ENCODE results near the gene SLC2A8.
A peak's percentile ranks its signal among the peaks of the same experiment; 100 is the strongest.

The SLC2A8 gene

GRCh38 chr9:127353882-127354281 is 43.1 kb upstream of the SLC2A8 start:
- H3K4me3 ChIP-seq (ENCODE audit: low read depth, low read length): no peak overlapping the region
- no peak for DNase-seq (ENCODE audit: low read depth)
- no peak for TF ChIP-seq MAX (IDR thresholded peaks at IDR 0.05; ENCODE audit: low read depth, low read length)
- no peak for TF ChIP-seq POLR2A (IDR thresholded peaks at IDR 0.05; ENCODE audit: extremely low read depth, insufficient read length)
- no peak for TF ChIP-seq CTCF (IDR thresholded peaks at IDR 0.05; ENCODE audit: low read depth, low read length)
- TF ChIP-seq MYC (IDR thresholded peaks at IDR 0.05; ENCODE audit: low read depth, low read length): no peak

- no peak for TF ChIP-seq MYC (IDR thresholded peaks at IDR 0.05; ENCODE audit: low read depth, low read length)
- no peak for TF ChIP-seq POLR2A (IDR thresholded peaks at IDR 0.05; ENCODE audit: extremely low read depth, insufficient read length)
- TF ChIP-seq CTCF (IDR thresholded peaks at IDR 0.05; ENCODE audit: low read depth, low read length): no peak
- TF ChIP-seq MAX (IDR thresholded peaks at IDR 0.05; ENCODE audit: low read depth, low read length): no peak
Observed at GRCh38 chr9:127356906-127357305, 40.1 kb upstream of the SLC2A8 start.

GRCh38 chr9:127358023-127358535 is 38.9 kb upstream of the SLC2A8 start:
- H3K4me3 ChIP-seq (ENCODE audit: low read depth, low read length): no peak overlapping the region
- no peak for TF ChIP-seq MAX (IDR thresholded peaks at IDR 0.05; ENCODE audit: low read depth, low read length)
- TF ChIP-seq POLR2A (IDR thresholded peaks at IDR 0.05; ENCODE audit: extremely low read depth, insufficient read length): no peak
- TF ChIP-seq CTCF (IDR thresholded peaks at IDR 0.05; ENCODE audit: low read depth, low read length): no peak
- no peak for TF ChIP-seq MYC (IDR thresholded peaks at IDR 0.05; ENCODE audit: low read depth, low read length)
- peak; percentile 25 for DNase-seq (ENCODE audit: low read depth)

More at GRCh38 chr9:127356906-127357305, 40.1 kb upstream of the SLC2A8 start:
- no peak overlapping the region for H3K4me3 ChIP-seq (ENCODE audit: low read depth, low read length)
- no peak for DNase-seq (ENCODE audit: low read depth)

GRCh38 chr9:127358770-127359169 is 38.2 kb upstream of the SLC2A8 start:
- DNase-seq (ENCODE audit: low read depth): no peak
- TF ChIP-seq POLR2A (IDR thresholded peaks at IDR 0.05; ENCODE audit: extremely low read depth, insufficient read length): no peak
- TF ChIP-seq MAX (IDR thresholded peaks at IDR 0.05; ENCODE audit: low read depth, low read length): no peak
- no peak for TF ChIP-seq MYC (IDR thresholded peaks at IDR 0.05; ENCODE audit: low read depth, low read length)
- no peak for TF ChIP-seq CTCF (IDR thresholded peaks at IDR 0.05; ENCODE audit: low read depth, low read length)

GRCh38 chr9:127360250-127360649 is 36.7 kb upstream of the SLC2A8 start:
- no peak for TF ChIP-seq MAX (IDR thresholded peaks at IDR 0.05; ENCODE audit: low read depth, low read length)
- no peak overlapping the region for H3K4me3 ChIP-seq (ENCODE audit: low read depth, low read length)
- DNase-seq (ENCODE audit: low read depth): no peak

More at GRCh38 chr9:127358770-127359169, 38.2 kb upstream of the SLC2A8 start:
- H3K4me3 ChIP-seq (ENCODE audit: low read depth, low read length): no peak overlapping the region

- no peak overlapping the region for H3K4me3 ChIP-seq (ENCODE audit: low read depth, low read length)
- TF ChIP-seq MAX (IDR thresholded peaks at IDR 0.05; ENCODE audit: low read depth, low read length) (no peak), CTCF (IDR thresholded peaks at IDR 0.05; ENCODE audit: low read depth, low read length) (peak; percentile 22), POLR2A (IDR thresholded peaks at IDR 0.05; ENCODE audit: extremely low read depth, insufficient read length) (no peak)
- DNase-seq (ENCODE audit: low read depth): peak; percentile 56
Observed at GRCh38 chr9:127360829-127361228, 36.1 kb upstream of the SLC2A8 start.
